ENCODE results near the gene AKAP9. TPM values are rescaled to one million over a fixed set of nuclear protein-coding genes. Genes with fewer than 3 reads are reported as not detected.

The AKAP9 gene
- polyA plus RNA-seq, 1 donor (not counting 4 experiments of a cell fraction or from before 2014, with no cell fraction given) = 19.0 TPM

GRCh38 chr7:92006046-92006445 lies 65.4 kb downstream of the AKAP9 start:
- H3K27ac ChIP-seq (ENCODE audit: control insufficient read depth, insufficient read depth, low read length) = no peak overlapping the region
- H3K4me2 ChIP-seq (ENCODE audit: control insufficient read depth, extremely low read depth, insufficient read depth, low read depth, low read length) = no peak overlapping the region
- H2AFZ ChIP-seq (ENCODE audit: control insufficient read depth, low read length) = no peak overlapping the region
- DNase-seq (ENCODE audit: low read depth, low spot score) (no peak), FAIRE-seq (no peak)
- H3K36me3 ChIP-seq (ENCODE audit: control insufficient read depth in 2 of 2, extremely low read depth in 1 of 2, insufficient read depth in 2 of 2, low read length in 2 of 2) = peaks cover 0 to 3% of the 10 kb centered on the region in 2 experiments
- H3K4me1 ChIP-seq (ENCODE audit: control insufficient read depth, extremely low read depth, insufficient read depth, low read length) = no peaks in the 10 kb centered on the region
- H3K79me2 ChIP-seq (ENCODE audit: control insufficient read depth, insufficient read depth, low read length) = no peaks in the 10 kb centered on the region
- H3K27me3 ChIP-seq (ENCODE audit: control insufficient read depth, extremely low read depth, insufficient read depth, low read length) = no peaks in the 10 kb centered on the region
- TF ChIP-seq CTCF (optimal IDR thresholded peaks at IDR 0.05 in 1 of 3, IDR thresholded peaks at IDR 0.05 in 1 of 3, conservative IDR thresholded peaks at IDR 0.05 in 1 of 3; ENCODE audit: extremely low read depth in 1 of 3, insufficient read depth in 2 of 3, low read length in 3 of 3) (no peak), EZH2 (IDR thresholded peaks at IDR 0.05; ENCODE audit: low read length) (no peak)
- no peaks in the 10 kb centered on the region for H3K9me3 ChIP-seq (ENCODE audit: control insufficient read depth, low read depth, low read length)
- H3K9ac ChIP-seq (ENCODE audit: control insufficient read depth, extremely low read depth, insufficient read depth, low read length) = no peak overlapping the region
- H3K4me3 ChIP-seq (ENCODE audit: control insufficient read depth in 2 of 3, extremely low read depth in 1 of 3, insufficient read depth in 2 of 3, low read depth in 1 of 3, low read length in 3 of 3) = no peak overlapping the region
- dilution Hi-C loops (cut with MboI; ENCODE audit: extremely low pct_ligation_motif_present, low sequenced_read_pairs) = no loop called here
- no peaks in the 10 kb centered on the region for H3K9me1 ChIP-seq (ENCODE audit: control insufficient read depth, extremely low read depth, insufficient read depth, low read length)
- H4K20me1 ChIP-seq (ENCODE audit: control insufficient read depth, extremely low read depth, insufficient read depth, low read length) = no peaks in the 10 kb centered on the region

GRCh38 chr7:92010215-92010614 lies 69.6 kb downstream of the AKAP9 start:
- Histone ChIP-seq H3K9me3 (ENCODE audit: control insufficient read depth, low read depth, low read length) (no peaks in the 10 kb centered on the region), H3K27me3 (ENCODE audit: control insufficient read depth, extremely low read depth, insufficient read depth, low read length) (no peaks in the 10 kb centered on the region), H3K27ac (ENCODE audit: control insufficient read depth, insufficient read depth, low read length) (no peak overlapping the region), H3K4me3 (ENCODE audit: control insufficient read depth in 2 of 3, extremely low read depth in 1 of 3, insufficient read depth in 2 of 3, low read depth in 1 of 3, low read length in 3 of 3) (no peak overlapping the region), H4K20me1 (ENCODE audit: control insufficient read depth, extremely low read depth, insufficient read depth, low read length) (no peaks in the 10 kb centered on the region), H3K4me2 (ENCODE audit: control insufficient read depth, extremely low read depth, insufficient read depth, low read depth, low read length) (no peak overlapping the region), H3K79me2 (ENCODE audit: control insufficient read depth, insufficient read depth, low read length) (no peaks in the 10 kb centered on the region), H3K36me3 (ENCODE audit: control insufficient read depth in 2 of 2, extremely low read depth in 1 of 2, insufficient read depth in 2 of 2, low read length in 2 of 2) (peaks cover 0 to 1% of the 10 kb centered on the region in 2 experiments), H2AFZ (ENCODE audit: control insufficient read depth, low read length) (no peak overlapping the region), H3K9me1 (ENCODE audit: control insufficient read depth, extremely low read depth, insufficient read depth, low read length) (no peaks in the 10 kb centered on the region), H3K4me1 (ENCODE audit: control insufficient read depth, extremely low read depth, insufficient read depth, low read length) (no peaks in the 10 kb centered on the region), H3K9ac (ENCODE audit: control insufficient read depth, extremely low read depth, insufficient read depth, low read length) (no peak overlapping the region)
- no peak for TF ChIP-seq EZH2 (IDR thresholded peaks at IDR 0.05; ENCODE audit: low read length)
- no peak for TF ChIP-seq CTCF (optimal IDR thresholded peaks at IDR 0.05 in 1 of 3, IDR thresholded peaks at IDR 0.05 in 1 of 3, conservative IDR thresholded peaks at IDR 0.05 in 1 of 3; ENCODE audit: extremely low read depth in 1 of 3, insufficient read depth in 2 of 3, low read length in 3 of 3)
- DNase-seq (ENCODE audit: low read depth, low spot score) (no peak), FAIRE-seq (no peak)
- dilution Hi-C loops (cut with MboI; ENCODE audit: extremely low pct_ligation_motif_present, low sequenced_read_pairs) = no loop called here
